NK-92 treated with Interleukin-12 subunit alpha and Interleukin-12 subunit beta, amount 100 ng/mL, for 24 hours (cell line): ENCODE results near the gene P2RX4.
"Not testable (repeated sequence)": the region's sequence is repeated elsewhere in the genome, so short reads cannot be mapped to it uniquely, and the experiment has no call there.

Experiments
- DNase-seq: peaks from one replicate; lab custom pipeline; 2025; lab: John Stamatoyannopoulos, UW

P2RX4 gene

DNA sequence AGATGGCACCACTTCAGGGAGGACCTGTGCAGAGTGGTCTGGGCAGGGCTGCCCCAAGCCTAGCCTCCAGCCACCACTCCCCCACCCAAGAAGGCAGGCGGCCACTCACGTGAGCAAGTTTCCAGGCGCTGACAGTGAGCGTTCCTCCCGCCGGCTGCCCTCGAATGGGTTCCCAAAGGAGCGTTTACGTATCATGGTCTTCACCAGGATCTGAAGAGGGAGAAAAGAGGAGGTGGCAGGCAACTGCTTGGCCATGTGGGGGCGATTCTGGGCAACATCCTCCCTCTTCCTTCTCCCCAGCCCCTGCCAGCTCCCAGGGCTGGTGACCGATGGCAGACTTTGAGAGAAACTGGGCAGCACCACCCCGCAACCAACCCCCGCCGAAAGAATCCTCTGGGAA, 35.1 kb downstream of the P2RX4 start:
- no peak for DNase-seq

DNA sequence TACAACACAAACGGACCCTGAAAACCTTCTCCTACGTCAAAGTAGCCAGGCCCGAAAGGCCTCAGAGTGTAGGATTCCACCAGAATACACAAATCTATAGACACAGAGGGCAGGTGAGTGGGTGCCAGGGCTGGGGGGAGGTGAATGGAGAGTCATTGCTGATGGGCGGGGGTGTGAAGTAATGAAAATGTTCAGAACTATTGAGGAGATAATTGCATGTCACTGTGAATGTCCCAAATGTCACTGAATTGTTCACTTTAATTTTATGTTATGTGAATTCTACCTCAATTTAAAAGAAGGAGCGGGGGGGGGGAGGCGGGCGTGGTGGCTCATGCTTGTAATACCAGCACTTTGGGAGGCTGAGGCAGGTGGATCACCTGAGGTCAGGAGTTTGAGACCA, 36.0 kb downstream of the P2RX4 start:
- DNase-seq = no peak

DNA sequence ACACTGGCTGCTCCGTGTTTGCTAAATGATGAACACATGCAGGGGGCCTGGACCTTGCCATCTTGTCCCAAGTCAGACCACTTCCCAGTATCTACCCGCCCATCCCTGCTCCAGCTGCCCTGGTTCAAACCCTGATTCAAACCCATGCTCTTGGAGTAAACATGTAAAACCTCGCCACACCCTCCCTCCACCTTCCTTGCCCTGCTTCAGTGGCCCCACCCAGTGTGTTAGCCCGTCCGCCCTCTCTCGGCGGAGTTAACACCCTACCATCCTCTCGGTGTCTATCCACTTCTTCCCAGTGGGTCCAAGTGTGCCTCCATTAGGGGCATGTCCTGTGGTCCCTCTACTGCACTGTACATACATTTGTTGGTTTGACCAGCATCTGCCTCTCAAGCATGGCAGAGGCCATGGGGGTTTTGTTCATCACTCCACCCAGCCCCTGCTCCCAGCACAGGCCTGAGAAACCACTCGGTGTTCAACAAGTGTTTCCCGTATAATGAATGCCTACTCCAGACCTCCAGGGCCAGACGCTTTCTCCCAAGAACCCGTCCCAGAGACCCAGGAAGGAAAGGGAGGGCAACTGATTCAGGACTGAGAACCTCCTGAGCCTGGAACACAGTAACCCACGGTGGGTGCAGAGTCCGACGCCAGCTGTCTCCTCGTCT, 37.1 kb downstream of the P2RX4 start:
- no peak for DNase-seq

DNA sequence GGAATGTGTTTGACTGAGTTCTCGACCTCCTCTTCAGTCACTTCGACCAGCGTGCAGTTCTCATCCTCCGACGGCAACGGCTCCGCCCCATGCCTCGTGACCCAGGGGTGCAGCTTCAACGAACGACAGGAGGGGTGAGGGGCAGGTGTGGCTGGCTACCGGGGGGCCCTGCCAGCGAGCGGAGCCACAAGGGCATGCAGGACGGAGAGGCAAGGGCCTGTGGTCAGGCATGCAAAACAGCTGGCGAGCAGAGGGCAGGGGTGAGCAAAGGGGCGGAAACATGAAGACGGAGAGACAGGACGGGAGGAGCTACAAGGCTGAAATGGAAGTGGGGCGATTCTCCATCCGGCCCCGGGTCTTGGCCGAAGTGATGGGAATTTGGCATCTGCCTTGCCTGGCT, 38.7 kb downstream of the P2RX4 start:
- no peak for DNase-seq

DNA sequence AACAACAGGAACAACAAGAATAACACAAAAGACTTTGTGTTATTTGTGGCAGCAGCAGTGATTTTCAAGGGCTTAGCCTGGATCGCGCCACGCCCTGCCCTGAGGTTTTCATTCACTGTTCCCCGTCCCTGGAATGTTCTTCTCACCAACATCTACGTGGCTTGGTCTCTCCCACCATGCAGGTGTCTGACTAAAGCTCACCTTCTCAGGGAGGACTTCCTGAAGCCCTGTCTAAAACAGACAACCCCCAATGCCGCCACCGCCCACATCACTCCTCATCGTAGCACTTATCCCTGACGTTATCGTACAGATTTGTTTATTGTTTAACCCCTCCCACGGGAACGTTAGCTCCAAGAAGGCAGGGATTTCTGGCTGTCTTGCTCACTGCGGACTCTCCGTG, 40.4 kb downstream of the P2RX4 start:
- DNase-seq = no peak

DNA sequence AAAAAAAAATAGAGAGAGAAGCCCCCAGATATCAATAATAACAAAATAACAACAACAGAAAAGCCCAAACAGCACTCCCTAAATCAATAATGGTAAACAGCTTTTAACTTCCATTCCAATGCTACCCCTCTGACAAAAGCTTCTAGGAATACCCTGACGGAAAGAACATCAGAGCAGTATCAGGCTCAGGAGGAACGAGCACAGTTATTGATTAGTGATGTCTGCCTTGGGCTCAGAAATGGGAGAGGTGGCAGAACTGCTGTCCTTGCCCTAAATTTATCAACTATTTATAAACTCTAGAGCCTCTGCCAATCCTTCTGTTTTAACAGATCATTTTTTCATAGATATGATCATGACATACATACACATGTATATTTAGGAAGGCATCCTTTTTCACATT, 41.9 kb downstream of the P2RX4 start:
- no peak for DNase-seq

DNA sequence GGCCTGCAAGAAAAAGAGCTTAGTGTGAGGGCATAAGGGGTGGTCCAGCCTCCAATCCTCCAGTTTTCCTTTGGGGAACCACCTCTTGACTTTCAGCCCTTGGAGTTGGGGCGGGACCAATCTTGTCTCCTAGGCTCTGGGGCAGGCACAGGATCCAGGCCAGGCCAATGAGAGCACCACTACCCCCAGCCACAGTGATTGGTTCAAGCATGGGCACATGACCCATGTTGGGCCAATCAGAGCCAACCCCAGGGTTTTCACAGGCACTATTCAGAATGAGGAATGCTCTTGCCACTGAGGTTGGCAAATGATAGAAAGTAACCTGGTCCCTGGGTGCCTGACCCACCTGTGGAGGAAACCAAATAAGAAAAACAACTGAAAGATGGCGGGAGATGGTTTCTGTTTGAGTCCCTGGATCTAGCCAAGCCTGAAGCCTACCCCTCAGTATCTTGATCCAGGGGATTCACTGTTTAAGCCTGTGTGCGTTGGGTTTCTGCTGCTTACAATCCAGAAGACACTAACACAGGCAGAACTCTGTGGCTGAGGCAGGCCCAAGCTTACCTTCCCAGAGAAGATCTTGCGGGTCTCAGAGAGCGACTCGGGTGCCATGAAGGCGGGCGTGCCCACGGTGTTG, 42.9 kb downstream of the P2RX4 start:
- DNase-seq = no peak

DNA sequence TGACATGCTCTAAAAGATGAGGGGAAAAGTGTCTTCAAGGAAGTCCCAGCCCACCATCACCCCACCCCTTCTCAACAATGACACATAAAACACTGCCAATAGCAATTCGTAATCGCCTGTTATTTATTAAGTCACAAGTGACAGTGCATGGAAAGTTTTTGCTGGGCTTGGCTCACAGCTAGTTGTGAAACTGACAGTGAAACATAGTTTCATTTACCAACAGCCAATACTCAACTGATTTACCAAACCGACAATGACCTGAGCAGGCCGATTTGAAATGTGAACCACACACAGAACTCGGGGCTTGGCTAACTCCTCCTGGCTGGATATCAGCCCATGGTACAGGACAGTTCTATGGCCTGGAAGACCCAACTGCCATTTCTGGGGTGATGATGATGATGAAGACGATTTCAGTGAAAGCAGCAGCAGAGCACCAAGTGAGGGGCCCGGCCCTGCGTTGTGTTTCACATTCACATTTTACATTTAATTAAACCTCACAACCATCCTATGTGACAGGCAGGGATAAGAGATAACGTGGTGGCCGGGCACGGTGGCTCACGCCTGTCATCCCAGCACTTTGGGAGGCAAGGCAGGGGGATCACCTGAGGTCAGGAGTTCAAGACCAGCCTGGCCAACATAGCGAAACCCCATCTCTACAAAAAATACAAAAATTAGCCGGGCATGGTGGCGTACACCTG, 43.9 kb downstream of the P2RX4 start:
- DNase-seq = no peak

DNA sequence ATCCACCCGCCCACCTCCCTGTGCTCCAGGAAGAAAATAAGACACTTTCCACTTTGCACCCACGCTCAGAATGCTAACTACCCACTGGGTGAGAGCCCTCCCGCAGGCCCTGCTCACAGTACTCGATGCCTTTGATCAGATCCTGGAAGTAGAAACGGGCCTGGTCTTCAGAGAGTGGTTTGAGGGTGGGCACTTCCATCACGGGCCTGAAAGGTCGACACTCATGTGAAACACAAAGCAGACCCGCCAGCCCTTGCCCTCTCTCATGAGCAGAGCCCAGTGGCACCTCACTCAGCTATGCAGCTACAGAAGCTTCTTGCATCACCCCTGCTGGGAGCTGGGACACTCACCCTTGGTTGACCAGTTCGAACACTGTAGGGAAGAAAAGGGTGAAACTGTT, 45.5 kb downstream of the P2RX4 start:
- no peak for DNase-seq

DNA sequence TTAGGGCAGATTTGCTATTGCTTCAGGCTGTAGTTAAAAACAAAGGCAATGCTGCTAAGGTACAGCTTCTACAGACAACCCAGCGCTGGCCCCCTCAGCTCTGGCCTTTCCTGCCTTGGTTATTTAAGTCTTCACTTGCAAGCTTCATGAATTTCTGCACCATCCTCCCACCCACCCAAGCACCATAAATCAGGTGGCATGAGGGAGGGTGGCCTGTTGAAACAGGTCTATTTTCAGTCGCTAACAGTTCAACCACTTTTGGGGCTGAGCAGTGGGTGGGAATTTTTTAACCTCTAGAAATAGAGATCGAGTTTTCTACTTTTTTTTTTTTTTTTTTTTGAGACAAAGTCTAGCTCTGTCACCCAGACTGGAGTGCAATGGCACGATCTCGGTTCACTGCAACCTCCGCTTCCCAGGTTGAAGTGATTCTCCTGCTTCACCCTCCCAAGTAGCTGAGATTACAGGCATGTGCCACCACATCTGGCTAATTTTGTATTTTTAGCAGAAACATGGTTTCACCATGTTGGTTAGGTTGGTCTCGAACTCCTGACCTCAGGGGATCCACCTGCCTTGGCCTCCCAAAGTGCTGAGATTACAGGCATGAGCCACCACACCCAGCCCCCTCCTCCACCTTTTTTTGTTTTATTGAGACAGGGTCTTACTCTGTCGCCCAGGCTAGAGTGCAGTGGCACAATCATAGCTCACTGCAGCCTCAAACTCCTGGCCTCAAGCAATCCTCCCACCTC, 47.9 kb downstream of the P2RX4 start:
- DNase-seq = not testable (repeated sequence)

DNA sequence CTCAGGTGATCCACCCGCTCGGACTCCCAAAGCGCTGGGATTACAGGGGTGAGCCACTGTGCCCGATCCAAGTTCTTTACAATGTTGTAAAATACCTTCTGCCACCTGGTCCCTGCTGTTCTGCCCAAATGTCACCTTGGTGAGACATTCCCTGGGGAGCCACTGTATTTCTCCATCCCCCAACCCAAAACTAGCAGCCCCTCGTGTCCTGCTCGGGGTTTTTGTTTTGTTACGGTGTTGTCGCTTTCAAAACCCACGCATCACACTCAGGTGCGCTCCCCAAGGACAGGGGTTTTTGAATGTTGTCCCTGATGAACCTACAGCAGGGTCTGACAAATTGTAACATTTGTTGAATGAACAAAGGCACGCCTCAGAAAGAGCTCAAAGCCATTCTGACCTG, 49.1 kb downstream of the P2RX4 start:
- DNase-seq = no peak

DNA sequence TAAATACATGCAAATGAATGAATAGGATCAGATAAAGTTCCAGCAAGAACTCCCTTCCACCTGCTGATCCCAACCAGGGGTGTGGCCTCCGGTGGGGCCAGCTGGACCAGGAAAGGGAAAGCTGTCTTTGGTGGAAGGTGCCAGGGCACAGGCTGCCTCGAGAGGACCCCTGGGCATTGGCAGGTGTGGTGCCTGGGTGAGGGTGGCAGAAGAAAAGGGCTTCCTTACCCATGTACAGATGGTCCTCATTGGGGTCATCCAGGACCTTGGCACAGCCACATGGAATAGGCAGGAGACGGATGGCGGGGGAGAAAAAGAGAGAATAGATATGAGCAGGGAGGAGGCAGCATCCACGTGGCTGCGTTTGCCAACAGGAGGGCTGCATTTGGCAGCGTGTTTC, 50.2 kb downstream of the P2RX4 start:
- DNase-seq = no peak

DNA sequence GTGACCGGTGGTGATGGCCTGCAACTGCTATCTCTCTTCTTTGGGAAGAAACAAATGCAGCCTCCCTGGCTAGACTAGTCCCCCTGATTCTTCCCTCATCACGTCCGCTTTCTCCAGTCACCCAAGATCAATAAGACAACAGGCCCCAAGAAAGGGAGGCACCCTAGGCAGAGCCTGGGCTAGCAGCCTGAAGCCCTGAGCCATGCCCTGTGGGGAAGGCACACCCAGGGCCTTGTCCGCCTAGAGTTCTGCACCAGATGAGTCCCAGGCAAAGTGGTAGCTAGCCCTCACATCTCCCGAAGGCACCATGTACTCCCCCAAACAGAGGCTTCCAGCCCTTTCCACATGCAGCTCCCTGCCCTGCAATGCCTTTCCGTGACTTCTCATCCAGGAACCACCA, 51.5 kb downstream of the P2RX4 start:
- no peak for DNase-seq

DNA sequence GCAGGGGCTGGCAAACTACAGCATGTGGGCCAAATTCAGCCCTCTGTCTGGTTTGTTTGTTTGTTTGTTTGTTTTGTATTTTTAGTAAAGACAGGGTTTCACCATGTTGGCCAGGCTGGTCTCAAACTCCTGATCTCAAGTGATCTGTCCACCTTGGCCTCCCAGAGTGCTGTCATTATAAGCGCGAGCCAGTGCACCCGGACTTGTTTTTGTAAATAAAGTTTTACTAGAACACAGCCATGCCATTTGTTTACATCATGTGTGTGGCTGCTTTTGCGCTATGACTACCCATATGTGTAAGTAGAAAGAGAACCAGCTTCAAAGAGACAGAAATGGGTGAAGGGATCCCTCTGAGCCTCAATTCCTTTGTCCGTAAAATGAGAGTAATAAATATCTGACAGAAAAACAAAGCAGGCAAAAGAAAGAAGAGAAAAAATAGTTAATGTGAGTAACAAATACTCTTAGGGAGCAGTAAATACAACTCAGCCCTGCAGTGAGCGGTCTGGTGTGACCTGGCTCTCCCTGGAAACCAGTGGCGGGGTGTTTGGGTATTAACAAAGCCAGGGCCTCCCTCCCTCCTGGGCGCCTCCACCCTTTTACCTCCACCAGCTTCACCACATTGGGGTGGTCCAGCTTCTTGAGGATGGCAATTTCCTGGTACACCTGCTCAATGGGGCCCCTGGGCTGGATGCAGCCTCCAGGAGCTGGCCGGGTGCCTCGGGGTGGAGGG, 53.4 kb downstream of the P2RX4 start:
- DNase-seq = no peak

DNA sequence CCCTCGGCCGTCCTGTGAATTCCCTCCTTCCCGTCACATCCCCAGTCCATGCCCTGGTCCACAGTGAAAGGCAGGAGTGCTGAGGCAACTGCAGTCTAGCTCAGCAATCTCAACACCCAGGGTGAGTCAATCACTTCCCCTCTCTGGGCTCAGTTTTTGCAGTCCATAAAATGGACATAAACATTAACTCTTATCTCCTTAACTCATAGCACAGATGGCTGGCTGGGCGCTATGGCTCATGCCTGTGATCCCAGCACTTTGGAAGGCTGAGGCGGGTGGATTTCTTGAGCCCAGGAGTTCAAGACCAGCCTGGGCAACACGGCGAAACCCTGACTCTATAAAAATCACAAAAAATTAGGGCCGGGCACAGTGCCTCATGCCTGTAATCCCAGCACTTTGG, 54.2 kb downstream of the P2RX4 start:
- DNase-seq = no peak

DNA sequence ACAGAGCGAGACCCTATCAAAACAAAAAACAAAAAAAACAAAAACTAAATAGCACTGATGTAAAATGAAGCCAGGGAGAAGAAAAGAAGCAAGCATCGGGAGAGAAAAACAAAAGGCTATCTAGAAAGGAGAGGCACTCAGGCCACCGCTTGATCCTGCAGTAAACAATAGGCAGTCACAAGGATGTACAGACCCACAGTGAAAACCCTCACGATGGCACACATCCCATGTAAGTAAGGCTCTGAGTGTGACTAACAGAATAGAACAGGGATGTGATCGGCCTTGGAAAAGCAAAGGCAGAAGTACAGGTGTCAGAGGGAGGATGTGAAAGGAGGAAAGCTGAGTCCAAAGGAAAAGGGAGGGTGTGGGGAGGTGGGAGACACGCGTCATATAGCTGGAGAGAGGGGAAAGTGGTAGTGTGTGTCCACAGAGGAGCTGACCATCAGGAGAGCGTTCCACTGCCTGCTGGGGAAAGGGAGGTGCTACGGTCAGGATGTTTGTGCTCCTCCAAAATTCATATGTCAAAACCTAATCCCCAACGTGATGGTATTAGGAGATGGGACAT, 55.1 kb downstream of the P2RX4 start:
- DNase-seq = no peak

DNA sequence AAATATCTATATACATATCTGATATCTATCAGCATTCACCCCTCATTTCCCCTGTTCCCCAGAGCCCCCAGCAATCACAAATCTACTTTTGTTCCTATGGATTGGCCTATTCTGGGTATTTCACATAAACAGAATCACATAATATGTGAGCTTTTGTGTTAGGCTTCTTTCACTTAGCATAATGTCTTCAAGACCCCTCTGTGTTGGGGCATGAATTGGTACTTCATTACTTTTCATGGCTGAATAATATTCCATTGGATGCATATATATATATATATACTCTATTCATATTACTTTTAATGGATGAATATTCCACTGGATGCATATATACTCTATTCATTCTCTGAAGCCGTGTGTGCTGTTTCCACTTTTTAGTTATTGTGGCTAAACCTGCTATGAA, 57.9 kb downstream of the P2RX4 start:
- no peak for DNase-seq

DNA sequence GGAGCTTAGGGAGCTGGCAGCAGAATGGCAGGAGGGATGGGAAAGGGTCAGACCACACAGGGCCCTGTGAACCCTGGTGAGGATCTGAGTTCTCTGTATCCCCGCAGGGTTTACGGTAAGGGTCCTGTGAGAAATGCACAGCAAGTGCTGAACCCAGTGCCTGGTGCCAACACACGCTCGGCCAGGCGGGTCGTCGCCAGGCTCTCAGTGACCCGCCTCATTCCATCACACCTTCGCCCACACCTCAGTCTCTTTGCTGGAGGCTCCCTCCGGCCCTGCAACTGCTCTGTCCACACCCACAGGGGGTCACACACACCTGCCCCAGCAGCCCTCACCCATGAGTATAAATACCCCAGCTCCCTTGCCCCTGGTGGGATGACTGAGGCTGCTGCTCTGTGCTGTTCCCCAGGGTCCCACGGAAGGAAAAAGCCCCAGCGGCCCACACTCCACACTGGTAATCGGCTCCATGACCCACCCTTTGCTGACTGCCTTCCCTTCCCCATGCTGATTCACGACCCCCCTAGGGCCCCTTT, 63.5 kb downstream of the P2RX4 start:
- DNase-seq = no peak

DNA sequence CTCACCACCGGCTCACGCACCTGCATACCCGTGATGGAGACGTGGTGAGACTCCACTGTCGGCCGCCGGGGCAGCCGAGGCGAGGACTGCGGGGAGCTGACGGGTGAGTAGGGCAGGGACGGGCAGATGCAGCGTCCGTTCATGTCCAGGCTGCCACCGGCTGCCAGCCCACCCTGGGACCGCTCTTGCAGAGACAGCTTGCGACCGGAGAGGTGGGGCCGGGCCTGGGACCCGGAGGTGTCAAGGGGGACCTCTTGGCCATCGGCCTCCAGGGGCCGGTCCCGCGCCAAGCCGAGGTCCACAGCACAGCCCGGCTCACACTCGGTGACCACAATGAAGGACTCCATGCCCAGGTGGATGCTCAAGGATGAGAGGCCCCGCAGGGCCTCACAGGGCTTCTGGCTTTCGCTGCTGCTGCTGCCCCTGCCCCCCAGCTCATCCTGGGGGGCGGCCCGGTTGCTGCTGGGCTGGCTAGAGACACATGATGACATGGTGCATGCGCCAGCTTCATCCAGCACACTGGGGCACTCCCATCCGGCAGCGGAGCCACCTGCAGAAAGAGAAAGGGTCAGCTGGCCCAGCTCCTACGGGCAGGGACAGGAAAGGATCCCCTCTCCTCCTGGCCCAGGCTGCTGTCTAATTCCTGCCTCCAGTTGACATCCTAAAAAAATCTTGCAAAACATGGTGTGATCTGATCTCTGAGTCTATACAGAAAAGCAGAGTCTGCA, 64.3 kb downstream of the P2RX4 start:
- DNase-seq = no peak

DNA sequence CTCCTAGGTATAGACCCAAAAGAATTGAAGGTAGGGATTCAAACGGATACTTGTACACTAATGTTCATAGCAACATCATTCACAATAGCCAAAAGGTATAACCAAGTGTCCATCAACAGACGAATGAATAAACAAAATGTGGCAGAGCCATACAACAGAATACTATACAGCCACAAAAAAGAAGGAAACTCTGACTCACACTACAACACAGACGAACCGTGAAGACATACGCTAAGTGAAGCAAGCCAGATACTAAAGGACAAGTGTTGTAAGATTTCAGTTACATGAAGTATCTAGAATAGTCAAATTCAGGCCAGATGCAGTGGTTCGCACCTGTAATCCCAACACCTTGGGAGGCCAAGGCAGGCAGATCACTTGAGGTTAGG, 67.4 kb downstream of the P2RX4 start:
- DNase-seq = no peak
